Astrocyte of the cerebellum (primary cell): ENCODE measurements around the gene ARHGAP26.

ENCODE experiments used
- DNase-seq: peaks from one replicate; pipeline ENCODE4 v3.0.0-alpha.2; 2011; ENCODE audit warnings: low read depth
- H3K4me3 ChIP-seq: 2 replicates; pipeline ENCODE4 v1.5.1; 2011; ENCODE audit warnings: mild to moderate bottlenecking, low read depth, low read length, moderate library complexity
- CTCF ChIP-seq: IDR thresholded peaks from 2 replicates; pipeline ENCODE4 v1.5.1; 2012; ENCODE audit warnings: low read length, low read depth, moderate library complexity, mild to moderate bottlenecking; ENCODE audit errors: missing control alignments
- in situ Hi-C: cut with HindIII; loops from 2 replicates; pipeline ENCODE4 v1.10.0; 2017; ENCODE audit warnings: low sequenced_read_pairs

The ARHGAP26 gene

GRCh38 chr5:142830241-142831008 is 60.2 kb downstream of the ARHGAP26 start:
- no peak for TF ChIP-seq CTCF
- in situ Hi-C loops = no loop called here
- DNase-seq = no peak
- no peak overlapping the region for H3K4me3 ChIP-seq

DNA sequence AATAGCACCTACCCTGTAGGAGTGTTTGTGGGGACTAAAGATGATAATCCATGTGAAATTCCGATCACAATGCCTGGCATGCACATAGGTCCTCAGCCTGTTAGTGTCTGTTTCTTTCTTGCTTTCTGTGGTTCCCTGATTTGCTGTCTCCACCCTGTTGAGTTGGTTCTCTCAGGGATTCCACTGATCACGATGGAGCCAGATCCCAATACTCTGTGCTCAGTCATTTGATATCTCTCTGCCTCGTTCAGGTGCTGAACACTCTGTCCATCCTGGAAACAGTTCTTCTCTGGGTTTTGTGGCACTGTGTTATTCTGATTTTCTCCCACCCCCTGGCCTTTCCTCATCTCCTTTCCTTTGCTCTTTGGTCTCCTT is 60.8 kb downstream of the ARHGAP26 start:
- H3K4me3 ChIP-seq = no peak overlapping the region
- DNase-seq = no peak
- TF ChIP-seq CTCF = no peak
- in situ Hi-C loops = no loop called here

DNA sequence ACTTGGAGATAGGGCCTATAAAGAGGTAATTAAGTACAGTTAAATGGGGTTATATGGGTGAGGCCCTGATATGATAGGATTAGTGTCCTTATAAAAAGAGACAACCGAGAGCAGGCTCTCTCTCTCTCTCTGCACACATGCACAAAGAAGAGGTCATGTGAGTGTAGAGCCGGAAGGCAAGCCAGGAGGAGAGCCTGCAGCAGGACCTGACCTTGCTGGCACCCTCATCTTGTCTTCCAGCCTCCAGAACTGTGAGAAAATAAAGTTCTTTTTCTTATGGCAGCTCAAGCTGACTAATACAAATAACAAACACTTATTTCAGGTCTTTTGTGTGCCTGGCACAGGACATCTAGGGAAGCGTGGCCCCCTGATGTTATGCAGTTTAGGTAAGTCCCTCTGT is 62.1 kb downstream of the ARHGAP26 start:
- no peak for DNase-seq
- in situ Hi-C loops = no loop called here
- H3K4me3 ChIP-seq = no peak overlapping the region
- no peak for TF ChIP-seq CTCF

DNA sequence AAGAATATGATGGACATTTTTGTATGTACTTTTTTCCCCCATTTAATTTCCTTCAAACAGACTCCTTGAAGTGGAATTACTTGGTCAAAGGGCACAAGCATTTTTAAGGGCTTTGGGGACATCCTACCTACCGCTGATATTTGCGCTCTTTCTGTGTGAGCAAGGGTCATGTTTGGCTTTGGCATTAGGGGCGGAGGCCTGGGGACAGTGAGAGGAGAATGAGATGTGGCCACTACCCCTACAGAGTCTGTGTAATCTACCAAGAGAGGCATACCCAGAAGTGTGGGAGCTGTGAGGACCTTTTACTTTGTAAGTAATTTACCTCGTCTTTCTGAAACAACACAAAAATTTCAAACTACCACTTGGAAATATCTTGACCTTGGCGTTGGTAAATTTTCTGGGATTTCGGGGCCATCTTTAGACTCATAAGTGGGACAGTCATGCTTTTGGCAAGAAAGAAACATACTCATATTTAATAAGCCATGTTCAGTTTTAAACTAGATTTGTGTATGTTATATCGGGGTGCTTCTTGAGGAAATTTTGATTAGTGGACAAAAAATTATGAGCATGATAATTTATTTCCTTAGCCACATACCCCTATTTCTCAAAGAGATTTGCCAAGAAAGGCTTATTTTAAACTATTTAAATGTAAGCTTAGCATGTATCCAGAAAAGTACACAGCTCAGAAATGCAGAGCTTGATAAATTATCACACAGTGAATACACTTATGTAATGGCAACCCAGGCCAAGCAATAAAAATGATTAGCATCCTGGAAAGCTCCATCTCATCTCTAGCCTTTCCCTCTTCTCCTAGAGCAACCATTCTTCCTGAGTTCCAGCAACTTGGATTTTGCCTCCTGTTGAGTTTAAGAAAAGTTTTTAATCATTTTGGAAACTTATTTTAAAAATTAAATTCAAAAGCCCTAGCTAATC is 63.6 kb downstream of the ARHGAP26 start:
- no peak for TF ChIP-seq CTCF
- in situ Hi-C loops = no loop called here
- H3K4me3 ChIP-seq = no peak overlapping the region
- no peak for DNase-seq

GRCh38 chr5:142834504-142834903 is 64.3 kb downstream of the ARHGAP26 start:
- H3K4me3 ChIP-seq = no peak overlapping the region
- no peak for DNase-seq
- in situ Hi-C loops = no loop called here
- no peak for TF ChIP-seq CTCF

GRCh38 chr5:142835540-142835939 is 65.4 kb downstream of the ARHGAP26 start:
- no peak for TF ChIP-seq CTCF
- DNase-seq = no peak
- in situ Hi-C loops = no loop called here
- H3K4me3 ChIP-seq = no peak overlapping the region
